HepG2 (cell line): ENCODE measurements around the gene FAM110D. TPM values are rescaled to one million over a fixed set of nuclear protein-coding genes. Genes with fewer than 3 reads are reported as not detected.
A peak's percentile ranks its signal among the peaks of the same experiment; 100 is the strongest.

Source experiments
- ATAC-seq: fragments of 200-7000 bp; cut with Tn5 transposase; 3 replicates; pipeline ENCODE4 v1.9.1; 2020; ENCODE audit warnings: mild to moderate bottlenecking, moderate library complexity
- BruUV-seq: library from RNA; stranded (reverse); fragments of 400-500 nt; replicated peaks from 2 replicates; lab custom pipeline; 2021; lab: Mats Ljungman, UMichigan
- CTCF ChIA-PET: fragments of 300-600 bp; formaldehyde crosslinking; extraction: SDS; loops from one replicate; lab custom pipeline; 2021; ENCODE audit warnings: low total read pairs, inconsistent platforms, low intra/inter-chr PET ratio; lab: Yijun Ruan, JAX
- POLR2A ChIA-PET: fragments of 350-600 bp; sonication (Branson Sonifier 250); formaldehyde crosslinking; loops from one replicate; lab custom pipeline; 2020; ENCODE audit warnings: antibody characterized with exemption, inconsistent platforms; lab: Yijun Ruan, JAX
- DNase-seq: peaks from one replicate; pipeline ENCODE4 v3.0.0-alpha.2; 2015; ENCODE audit warnings: low spot score
- FAIRE-seq: peaks from 3 replicates; lab custom pipeline; 2011; peaks lifted over from hg19 to GRCh38; lab: Jason Lieb, UNC
- H2AFZ ChIP-seq: one replicate; pipeline ENCODE4 v1.6.1; 2011; ENCODE audit warnings: low read length, inconsistent platforms
- H3K27ac ChIP-seq: fragments of 300-600 bp; 3 replicates; pipeline ENCODE4 v1.8.0; 2011; ENCODE audit warnings: mixed run types, mild to moderate bottlenecking, mixed read lengths, low read length, inconsistent platforms; ENCODE audit not compliant: insufficient read depth; ENCODE audit errors: extremely low read length
- H3K27me3 ChIP-seq, 2 experiments: fragments of 200-600 bp in 1 of 2; 2 replicates in 1 of 2; 3 replicates in 1 of 2; pipeline versions ENCODE4 v1.6.0 to v1.8.0; 2011; ENCODE audit warnings: low read length in 2 of 2, mild to moderate bottlenecking in 2 of 2, moderate library complexity in 2 of 2, inconsistent platforms in 1 of 2; ENCODE audit not compliant: insufficient read depth in 2 of 2, control insufficient read depth in 1 of 2
- H3K36me3 ChIP-seq, 2 experiments: fragments of 200-600 bp in 1 of 2; replicated peaks in 1 of 2; 2 replicates in 1 of 2; 3 replicates in 1 of 2; pipeline versions ENCODE4 v1.5.1 to v1.8.0; 2011; ENCODE audit warnings: low read length in 2 of 2, inconsistent platforms in 1 of 2; ENCODE audit not compliant: insufficient read depth in 2 of 2, control insufficient read depth in 1 of 2
- H3K4me1 ChIP-seq: 2 replicates; pipeline ENCODE4 v1.5.1; 2012; ENCODE audit warnings: low read length, inconsistent platforms; ENCODE audit not compliant: insufficient read depth
- H3K4me2 ChIP-seq: 2 replicates; pipeline ENCODE4 v1.6.0; 2011; ENCODE audit warnings: low read depth, low read length, inconsistent platforms
- H3K4me3 ChIP-seq, 3 experiments: fragments of 200-600 bp in 1 of 3; sonication (generic), shearing (Covaris generic) in 1 of 3; replicated peaks in 1 of 3; 2 replicates each; pipeline ENCODE4 v1.5.1; 2011 to 2016; ENCODE audit warnings: low read length in 3 of 3, inconsistent platforms in 2 of 3, low read depth in 2 of 3, mild to moderate bottlenecking in 2 of 3, control low read depth in 1 of 3, mixed read lengths in 1 of 3; ENCODE audit not compliant: insufficient read depth in 1 of 3
- H3K79me2 ChIP-seq: one replicate; pipeline ENCODE4 v1.6.1; 2011; ENCODE audit warnings: low read length, inconsistent platforms; ENCODE audit not compliant: insufficient read depth
- H3K9ac ChIP-seq: 2 replicates; pipeline ENCODE4 v1.6.0; 2011; ENCODE audit warnings: mild to moderate bottlenecking, low read depth, low read length, inconsistent platforms; ENCODE audit not compliant: insufficient read depth
- H3K9me3 ChIP-seq: 2 replicates; pipeline ENCODE4 v1.5.1; 2012; ENCODE audit warnings: mild to moderate bottlenecking, low read length
- H4K20me1 ChIP-seq: 2 replicates; pipeline ENCODE4 v1.6.0; 2011; ENCODE audit warnings: inconsistent platforms, mild to moderate bottlenecking, low read length, moderate library complexity; ENCODE audit not compliant: insufficient read depth
- ATF7-NPFF ChIP-seq: sonication (generic); formaldehyde crosslinking; IDR thresholded peaks from 2 replicates; pipeline ENCODE4 v1.8.1; 2023; ENCODE audit warnings: mild to moderate bottlenecking, low read depth, missing genetic modification reagents, moderate library complexity
- CBX2 ChIP-seq, 2 experiments: fragments of 200-600 bp in 1 of 2; sonication (generic); formaldehyde crosslinking in 1 of 2; IDR thresholded peaks; 2 replicates each; pipeline versions ENCODE4 v1.7.0 to v1.8.1; 2018 to 2022; ENCODE audit warnings: low read depth in 2 of 2, low read length in 1 of 2, mild to moderate bottlenecking in 1 of 2, missing genetic modification reagents in 1 of 2
- HOXA3 ChIP-seq: sonication (generic); formaldehyde crosslinking; IDR thresholded peaks from 2 replicates; pipeline ENCODE4 v1.5.0; 2020; ENCODE audit warnings: missing genetic modification reagents
- MXD4 ChIP-seq: IDR thresholded peaks from 2 replicates; pipeline ENCODE4 v1.6.1; 2016; ENCODE audit warnings: mild to moderate bottlenecking, missing biosample characterization, missing genetic modification reagents
- XRCC5 ChIP-seq: fragments of 200-400 bp; formaldehyde crosslinking; optimal IDR thresholded peaks from 2 replicates; pipeline ENCODE3; 2017; ENCODE audit warnings: mild to moderate bottlenecking, low read length
- ZFY ChIP-seq: sonication (generic); formaldehyde crosslinking; IDR thresholded peaks from 2 replicates; pipeline ENCODE4 v1.4.0; 2020; ENCODE audit warnings: missing genetic modification reagents
- ZKSCAN1 ChIP-seq: fragments of 150-350 bp; IDR thresholded peaks from 2 replicates; pipeline ENCODE4 v1.6.1; 2014; ENCODE audit warnings: low read length
- ZNF329 ChIP-seq: sonication (generic); formaldehyde crosslinking; IDR thresholded peaks from 2 replicates; pipeline ENCODE4 v1.9.0; 2021; ENCODE audit warnings: low read depth, mild to moderate bottlenecking, missing genetic modification reagents
- ZNF446 ChIP-seq: sonication (generic); formaldehyde crosslinking; IDR thresholded peaks from 2 replicates; pipeline ENCODE4 v1.5.0; 2020; ENCODE audit warnings: mild to moderate bottlenecking, missing genetic modification reagents
- ZNF574 ChIP-seq: sonication (generic); formaldehyde crosslinking; IDR thresholded peaks from 2 replicates; pipeline ENCODE4 v1.4.0; 2020; ENCODE audit warnings: missing genetic modification reagents
- WGBS: methylation state at CpG from one replicate; pipeline ENCODE4 v1.1.6; 2017; ENCODE audit warnings: low lambda C conversion rate; 5-methylcytosine and 5-hydroxymethylcytosine counted together
- in situ Hi-C: cut with HindIII; loops from 2 replicates; pipeline ENCODE4 v1.10.0; 2017; ENCODE audit warnings: low pct_unique_long_range_greater_than_20kb; ENCODE audit not compliant: extremely low pct_ligation_motif_present
- intact Hi-C: fragments of 100-400 bp; cut with micrococcal nuclease; formaldehyde crosslinking; loops from one replicate; pipeline ENCODE4 v1.10.0; 2022; ENCODE audit not compliant: unreplicated experiment
- polyA plus RNA-seq, 8 experiments: library from polyadenylated mRNA; depleted of rRNA in 3 of 8; stranded (reverse) in 7 of 8; unstranded in 1 of 8; fragments of >200 nt; fragmentation: Illumina TruSeq in 4 of 8; extraction: Trizol in 4 of 8; gene quantifications; 2 replicates each; pipeline versions ENCODE4 v1.2.1 to v1.2.3, GENCODE V29; 2011 to 2016; ENCODE audit warnings: low read depth in 4 of 8, missing spikeins in 1 of 8, mixed read lengths in 1 of 8; ENCODE audit not compliant: insufficient read depth in 1 of 8
- total RNA-seq, 5 experiments: library from RNA; depleted of rRNA; stranded (reverse); fragments of >200 nt; fragmentation: Illumina TruSeq; extraction: Trizol; gene quantifications; 2 replicates each; pipeline ENCODE4 v1.2.3, GENCODE V29; 2016; ENCODE audit warnings: low read depth in 1 of 5
- TF ChIP-seq, protein P1 (sequence below): sonication (generic); formaldehyde crosslinking; IDR thresholded peaks from 2 replicates; pipeline ENCODE4 v1.8.1; 2023; ENCODE audit warnings: missing genetic modification reagents, inconsistent platforms, borderline replicate concordance

The FAM110D gene
- total and polyA plus RNA-seq, 2 of the 13 experiments (the other 11 are each of a cell fraction or from before 2014, with no cell fraction given), result not detected

DNA sequence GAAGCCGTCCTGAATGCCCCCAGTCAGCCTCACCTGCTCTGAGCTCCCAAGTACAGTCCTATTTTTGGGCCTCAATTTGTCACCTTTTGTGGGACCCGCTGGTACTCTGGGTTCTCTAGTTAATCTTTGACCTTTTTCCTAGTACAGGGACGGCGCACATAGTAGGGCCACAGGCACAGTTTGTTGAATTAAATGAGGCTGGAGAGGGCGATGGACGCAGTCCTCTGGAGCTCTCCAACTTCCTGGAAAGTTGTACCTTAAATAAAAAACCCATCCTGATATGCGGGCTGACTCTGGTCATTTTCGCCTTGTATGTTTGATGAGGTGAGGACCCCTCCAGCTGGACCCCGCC lies 4.8 kb downstream of the FAM110D start:
- H3K4me2 ChIP-seq, result peak overlapping the region; percentile 89
- H3K4me3 ChIP-seq, result peak overlapping the region; percentile 50 to 76 (median 64); a peak in 5 of 6 replicates
- FAIRE-seq (no peak), ATAC-seq (no peak), DNase-seq (no peak)
- ChIA-PET CTCF (interaction anchor here (1.7 to 2.0 kb wide), 2 partner anchors 58 to 70 kb away, joined by 6 to 11 read pairs; partner anchors contain the start of gene CEP85), POLR2A (interaction anchor here (0.6 kb wide), 1 partner anchor 148 kb away, joined by 3 read pairs; no protein-coding TSS in a partner anchor)
- H3K36me3 ChIP-seq, result no peaks in the 10 kb centered on the region
- no peaks in the 10 kb centered on the region for H3K79me2 ChIP-seq
- in situ Hi-C loops, result loop anchor here (10.0 kb wide), 1 partner anchor 269 kb away; no protein-coding TSS in a partner anchor
- H3K4me1 ChIP-seq, result peaks cover 33% of the 10 kb centered on the region
- peaks cover 10 to 55% of the 10 kb centered on the region in 2 experiments; a peak in 4 of 5 replicates for H3K27me3 ChIP-seq
- TF ChIP-seq MXD4, result no peak
- TF ChIP-seq ZKSCAN1, result peak; percentile 94
- H2AFZ ChIP-seq, result no peak overlapping the region
- H3K9me3 ChIP-seq, result no peaks in the 10 kb centered on the region
- H3K27ac ChIP-seq, result no peak overlapping the region
- 71% methylated on average over 6 of the region's 9 CpGs for WGBS
- no peak overlapping the region for H3K9ac ChIP-seq
- no TSS peak for BruUV-seq
- intact Hi-C loops, result loop anchor here (5.0 kb wide), 2 partner anchors 51 to 126 kb away; partner anchors contain the start of gene PDIK1L
- H4K20me1 ChIP-seq, result no peaks in the 10 kb centered on the region

GRCh38 chr1:26164036-26164860 lies 5.4 kb downstream of the FAM110D start:
- Histone ChIP-seq H3K27me3 (peaks cover 10 to 50% of the 10 kb centered on the region in 2 experiments; a peak in 4 of 5 replicates), H2AFZ (no peak overlapping the region), H4K20me1 (no peaks in the 10 kb centered on the region), H3K4me1 (peaks cover 37% of the 10 kb centered on the region), H3K9ac (peak overlapping the region; percentile 39; the same call in 1 of the 2 replicates), H3K9me3 (no peaks in the 10 kb centered on the region), H3K79me2 (no peaks in the 10 kb centered on the region), H3K4me2 (peak overlapping the region; percentile 89), H3K4me3 (peak overlapping the region; percentile 50 to 76 (median 64); a peak in 5 of 6 replicates), H3K36me3 (no peaks in the 10 kb centered on the region), H3K27ac (no peak overlapping the region)
- in situ Hi-C loops (loop anchor here (10.0 kb wide), 1 partner anchor 269 kb away; no protein-coding TSS in a partner anchor), intact Hi-C loops (loop anchor here (5.0 kb wide), 2 partner anchors 52 to 127 kb away; partner anchors contain the start of gene PDIK1L)
- 9% methylated on average over 32 of the region's 72 CpGs for WGBS
- ChIA-PET CTCF (interaction anchor here (1.7 to 2.0 kb wide), 2 partner anchors 59 to 69 kb away, joined by 6 to 11 read pairs; partner anchors contain the start of gene CEP85), POLR2A (interaction anchor here (0.6 kb wide), 1 partner anchor 147 kb away, joined by 3 read pairs; no protein-coding TSS in a partner anchor)
- BruUV-seq, result no TSS peak
- ATAC-seq (peak; percentile 64), DNase-seq (no peak), FAIRE-seq (no peak)
- TF ChIP-seq ZNF574 (no peak), ATF7-NPFF (CRISPR knock-in tag) (no peak; the same call in 1 of the 2 replicates), ZNF446 (CRISPR knock-in tag) (no peak), XRCC5 (peak; percentile 49), HOXA3 (CRISPR knock-in tag) (0 out of 2 replicates have a peak, but pooled peaks have one; percentile 53), ZFY (CRISPR knock-in tag) (peak; percentile 59), CBX2 (IDR thresholded peaks at IDR 0.05; ENCODE audit: low read depth, low read length) (no peak), CBX2 (CRISPR knock-in tag; IDR thresholded peaks at IDR 0.05; ENCODE audit: low read depth) (no peak), ZNF329 (peak; percentile 61)
- TF ChIP-seq, protein P1, sequence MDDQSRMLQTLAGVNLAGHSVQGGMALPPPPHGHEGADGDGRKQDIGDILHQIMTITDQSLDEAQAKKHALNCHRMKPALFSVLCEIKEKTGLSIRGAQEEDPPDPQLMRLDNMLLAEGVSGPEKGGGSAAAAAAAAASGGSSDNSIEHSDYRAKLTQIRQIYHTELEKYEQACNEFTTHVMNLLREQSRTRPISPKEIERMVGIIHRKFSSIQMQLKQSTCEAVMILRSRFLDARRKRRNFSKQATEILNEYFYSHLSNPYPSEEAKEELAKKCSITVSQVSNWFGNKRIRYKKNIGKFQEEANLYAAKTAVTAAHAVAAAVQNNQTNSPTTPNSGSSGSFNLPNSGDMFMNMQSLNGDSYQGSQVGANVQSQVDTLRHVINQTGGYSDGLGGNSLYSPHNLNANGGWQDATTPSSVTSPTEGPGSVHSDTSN (CRISPR knock-in tag), result no peak
